H1 (cell line): ENCODE data around the gene PTPN1. TPM values are rescaled to one million over a fixed set of nuclear protein-coding genes. Genes with fewer than 3 reads are reported as not detected.

ENCODE experiments used
- BRCA1 ChIP-seq: IDR thresholded peaks from 2 replicates; pipeline ENCODE4 v1.6.1; 2012; ENCODE audit warnings: low read depth, low read length, improper control_type of control experiment
- CTBP2 ChIP-seq: IDR thresholded peaks from 2 replicates; pipeline ENCODE4 v1.7.0; 2011; ENCODE audit warnings: borderline replicate concordance, mild to moderate bottlenecking, moderate library complexity, mixed read lengths, low read length; ENCODE audit not compliant: insufficient read depth, insufficient read length
- SAP30 ChIP-seq: fragments of 300-600 bp; sonication (generic); IDR thresholded peaks from 2 replicates; pipeline ENCODE4 v1.7.1; 2012; ENCODE audit warnings: low read length, moderate library complexity, mild to moderate bottlenecking, inconsistent platforms; ENCODE audit not compliant: insufficient read depth, insufficient replicate concordance
- SIX5 ChIP-seq: IDR thresholded peaks from 2 replicates; pipeline ENCODE4 v1.6.1; 2011; ENCODE audit warnings: mild to moderate bottlenecking, low read depth, low read length
- SP4 ChIP-seq: IDR thresholded peaks from 2 replicates; pipeline ENCODE4 v1.6.1; 2012; ENCODE audit warnings: low read length, inconsistent platforms
- YY1 ChIP-seq: IDR thresholded peaks from 2 replicates; pipeline ENCODE4 v1.6.1; 2011; ENCODE audit warnings: low read depth, mild to moderate bottlenecking, low read length
- polyA plus RNA-seq, 7 experiments: library from polyadenylated mRNA; depleted of rRNA in 3 of 7; stranded (reverse) in 5 of 7; unstranded in 2 of 7; fragments of >200 nt in 5 of 7; fragments of 200-250 nt in 2 of 7; gene quantifications; 1 replicate in 5 of 7; 2 replicates in 1 of 7; 4 replicates in 1 of 7; pipeline versions ENCODE4 v1.2.1 to v1.2.3, GENCODE V29; 2011 to 2013; ENCODE audit warnings: missing spikeins in 2 of 7, mixed read lengths in 2 of 7
- total RNA-seq: library from RNA; stranded (reverse); fragmentation: NEBNext Ultra II Directional; extraction: Animal tissue kit (Norgen Biotek cat#: 25700); gene quantifications from 2 replicates; pipeline ENCODE4 v1.2.1, GENCODE V29; 2021

Gene PTPN1
- total and polyA plus RNA-seq, 2 of the 8 experiments (the other 6 are each of a cell fraction or from before 2014, with no cell fraction given) = 18.6 to 32.1 TPM

DNA sequence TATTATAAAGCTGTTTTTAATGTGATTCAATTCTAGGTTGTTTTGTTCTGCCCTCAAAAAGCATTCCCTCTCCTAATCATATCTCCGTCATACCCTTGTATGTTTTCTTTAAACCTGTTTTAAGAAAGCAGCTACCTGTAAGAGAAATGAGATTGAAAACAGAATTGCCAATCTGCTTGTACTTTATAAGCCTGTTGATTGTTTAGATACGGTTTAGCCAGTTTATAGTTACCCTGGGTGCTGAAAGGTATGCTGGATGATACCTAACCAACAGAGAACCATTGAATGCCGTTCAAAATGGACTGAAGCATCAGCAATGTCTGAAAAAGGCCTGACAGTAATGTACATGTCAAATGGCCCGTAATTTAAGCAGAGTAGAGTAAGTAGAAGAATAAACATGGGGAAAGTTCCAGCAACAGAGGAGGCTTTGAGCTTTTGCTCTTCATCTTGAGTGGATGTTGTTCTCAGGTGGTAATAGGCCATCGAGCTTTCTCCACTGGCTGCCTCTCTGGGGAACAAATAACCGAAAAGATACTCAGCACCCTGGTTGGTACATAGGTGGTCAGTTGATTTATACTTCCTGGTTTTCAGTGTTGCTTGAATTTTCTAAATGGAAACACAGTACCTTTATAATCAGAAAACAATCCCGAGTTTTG, 27.5 kb downstream of the PTPN1 start (continued):
- TF ChIP-seq SIX5 (no peak), BRCA1 (no peak), YY1 (no peak), SP4 (no peak), CTBP2 (no peak), SAP30 (no peak)
